NAMALWA (cell line): Measurements from ENCODE around the gene PPFIA3.
A peak's percentile ranks its signal among the peaks of the same experiment; 100 is the strongest.
"Not testable (repeated sequence)": the region's sequence is repeated elsewhere in the genome, so short reads cannot be mapped to it uniquely, and the experiment has no call there.

ENCODE experiments used
- DNase-seq: peaks from one replicate; pipeline ENCODE4 v3.0.0-alpha.2; 2015; ENCODE audit warnings: low spot score

PPFIA3 gene

GRCh38 chr19:49125025-49125731, 5.8 kb downstream of the PPFIA3 start:
- no peak for DNase-seq

DNA sequence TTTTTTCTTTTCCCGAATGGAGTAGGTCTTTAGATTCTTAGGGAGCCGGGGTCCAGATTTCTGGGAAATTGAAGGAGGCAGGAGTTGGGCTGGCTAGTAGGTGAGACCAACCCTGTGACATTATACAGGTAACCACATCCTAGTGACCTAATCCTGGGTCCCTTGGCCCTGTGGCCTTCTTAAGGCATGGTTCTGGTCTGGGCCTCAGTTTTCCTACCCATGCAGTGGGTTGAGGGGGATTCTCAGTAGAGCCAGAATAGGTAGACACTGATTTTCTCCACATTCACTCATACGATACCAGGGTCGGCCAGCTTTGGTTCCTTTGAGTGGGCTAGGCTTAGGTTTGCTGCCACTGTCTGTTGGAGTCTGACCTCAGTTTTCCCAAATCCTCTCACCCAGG, 7.2 kb downstream of the PPFIA3 start:
- no peak for DNase-seq

DNA sequence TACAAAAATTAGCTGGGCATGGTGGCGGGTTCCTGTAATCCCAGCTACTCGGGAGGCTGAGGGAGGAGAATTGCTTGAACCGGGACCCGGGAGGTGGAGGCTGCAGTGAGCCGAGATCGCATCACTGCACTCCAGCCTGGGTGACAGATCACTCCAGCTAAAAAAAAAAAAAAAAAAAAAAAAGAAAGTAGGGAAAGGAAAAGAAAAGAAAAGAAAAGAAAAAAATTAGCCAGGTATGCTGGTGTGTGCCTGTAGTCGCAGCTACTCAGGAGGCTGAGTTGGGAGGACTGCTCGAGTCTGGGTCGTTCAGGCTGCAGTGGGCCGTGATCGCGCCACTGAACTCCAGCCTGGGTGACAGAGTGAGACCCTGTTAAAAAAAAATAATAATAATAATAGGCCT, 7.9 kb downstream of the PPFIA3 start:
- not testable (repeated sequence) for DNase-seq

- DNase-seq = peak; percentile 97
Observed at GRCh38 chr19:49127674-49128544, 8.6 kb downstream of the PPFIA3 start.

DNA sequence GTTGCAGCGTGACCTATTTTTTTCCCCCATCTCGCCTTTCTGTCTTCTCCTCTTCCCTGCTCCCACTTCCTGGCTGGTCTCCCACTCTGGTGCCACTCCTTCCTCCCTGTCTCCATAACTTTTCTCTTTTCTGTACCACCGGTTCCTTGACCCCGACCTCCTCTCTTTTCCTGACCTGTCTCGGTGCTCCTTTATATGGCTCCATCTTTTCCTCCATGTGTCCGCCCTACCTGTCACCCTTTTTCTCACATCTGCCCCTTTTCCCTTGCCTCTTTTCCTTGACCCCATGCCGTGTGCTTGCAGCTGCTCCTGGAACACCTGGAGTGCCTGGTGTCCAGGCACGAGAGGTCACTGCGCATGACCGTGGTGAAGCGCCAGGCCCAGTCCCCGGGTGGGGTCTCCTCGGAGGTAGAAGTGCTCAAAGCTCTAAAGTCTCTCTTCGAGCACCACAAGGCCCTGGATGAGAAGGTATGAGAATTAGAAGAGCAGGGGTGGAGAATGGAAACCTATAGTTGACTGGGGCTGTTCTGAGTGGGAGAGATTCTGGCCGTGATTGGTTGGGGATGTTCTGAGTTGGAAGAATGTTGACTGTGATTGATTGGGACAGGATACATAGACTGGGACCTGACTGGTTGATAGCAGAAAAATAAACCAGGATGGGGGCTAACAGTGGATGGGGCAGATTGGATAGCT, 9.3 kb downstream of the PPFIA3 start:
- no peak for DNase-seq

DNA sequence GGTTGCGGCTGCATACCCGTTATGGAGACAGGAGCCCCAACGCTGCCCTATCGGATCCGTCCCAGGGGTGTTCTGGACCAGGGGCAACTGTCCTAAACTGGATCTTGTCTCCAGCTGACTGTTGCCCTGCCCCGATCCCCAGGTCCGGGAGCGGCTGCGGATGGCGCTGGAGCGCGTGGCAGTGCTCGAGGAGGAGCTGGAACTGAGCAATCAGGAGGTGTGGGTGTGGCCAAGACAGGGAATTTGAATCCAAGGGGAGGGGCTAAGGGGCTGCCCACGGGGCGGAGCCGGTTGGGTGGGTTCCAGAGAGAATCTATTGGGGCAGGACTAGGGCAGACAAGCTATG, 9.9 kb downstream of the PPFIA3 start:
- DNase-seq = no peak

DNA sequence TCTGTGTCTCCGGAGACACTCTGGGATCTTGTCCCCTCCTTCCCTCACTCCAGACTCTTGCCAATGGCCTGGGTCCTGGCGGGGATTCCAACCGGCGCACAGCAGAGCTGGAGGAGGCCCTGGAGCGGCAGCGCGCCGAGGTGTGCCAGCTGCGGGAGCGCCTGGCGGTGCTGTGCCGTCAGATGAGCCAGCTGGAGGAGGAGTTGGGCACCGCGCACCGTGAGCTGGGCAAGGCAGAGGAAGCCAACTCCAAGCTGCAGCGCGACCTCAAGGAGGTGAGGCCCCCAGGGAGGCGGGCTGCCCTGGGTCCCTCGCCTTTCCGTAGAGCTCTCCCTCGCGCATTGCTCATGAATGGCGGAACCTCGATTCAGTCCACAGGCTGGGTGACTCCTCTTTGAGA, 11.0 kb downstream of the PPFIA3 start:
- no peak for DNase-seq

GRCh38 chr19:49132974-49133609, 13.7 kb downstream of the PPFIA3 start:
- no peak for DNase-seq

DNA sequence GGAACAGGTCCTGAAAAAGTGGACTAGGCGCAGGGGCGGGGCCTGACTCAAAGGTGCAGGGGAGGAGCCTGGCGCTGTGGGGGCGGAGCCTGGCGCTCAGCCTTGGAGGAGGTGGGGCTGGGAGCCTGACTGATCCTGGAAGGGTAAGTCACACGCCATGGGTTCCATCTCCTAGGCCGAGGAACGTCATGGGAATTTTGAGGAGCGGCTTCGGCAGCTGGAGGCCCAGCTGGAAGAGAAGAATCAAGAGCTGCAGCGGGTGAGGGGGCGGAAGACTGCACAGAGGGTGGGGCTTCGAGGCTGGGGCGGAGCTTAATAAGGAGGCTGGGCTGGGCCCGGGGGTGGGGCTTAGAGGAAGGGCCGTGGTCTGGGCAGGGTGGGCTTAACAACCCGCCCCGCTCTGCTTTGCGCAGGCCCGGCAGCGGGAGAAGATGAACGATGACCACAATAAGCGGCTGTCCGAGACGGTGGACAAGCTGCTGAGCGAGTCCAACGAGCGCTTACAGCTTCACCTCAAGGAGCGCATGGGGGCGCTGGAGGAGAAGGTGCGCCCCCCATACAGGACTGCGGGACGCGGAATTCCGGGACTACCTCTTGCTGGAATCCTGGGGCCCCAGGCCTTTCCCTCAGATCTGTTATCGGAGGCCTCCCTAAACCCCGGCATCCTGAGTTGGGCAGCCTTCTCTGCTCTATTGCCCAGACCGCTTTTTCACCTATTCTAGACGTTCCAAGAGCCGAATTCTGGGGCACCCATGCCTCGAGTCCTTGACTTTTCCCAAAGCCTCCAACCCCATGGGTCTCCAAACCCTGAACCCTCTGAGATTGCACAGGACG, 14.5 kb downstream of the PPFIA3 start:
- DNase-seq = peak; percentile 58

GRCh38 chr19:49135686-49136085, 16.3 kb downstream of the PPFIA3 start:
- DNase-seq = no peak

DNA sequence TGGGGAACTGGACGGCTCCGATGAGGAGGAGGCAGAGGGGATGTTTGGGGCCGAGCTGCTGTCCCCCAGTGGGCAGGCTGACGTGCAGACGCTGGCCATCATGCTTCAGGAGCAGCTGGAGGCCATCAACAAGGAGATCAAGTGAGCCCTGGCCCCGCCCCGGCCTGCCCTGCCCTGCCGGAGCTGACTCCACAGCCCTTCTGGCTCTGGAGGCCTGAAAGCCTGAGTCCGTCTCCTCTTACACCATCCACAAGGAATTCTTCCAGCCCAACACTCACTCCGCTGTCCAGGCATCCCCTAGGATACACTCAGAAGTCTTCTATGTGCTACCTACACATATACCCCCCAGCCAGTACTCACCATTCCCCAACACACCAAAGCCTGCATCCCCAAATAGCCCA, 17.4 kb downstream of the PPFIA3 start:
- no peak for DNase-seq

- no peak for DNase-seq
Observed at GRCh38 chr19:49140951-49141350, 21.6 kb downstream of the PPFIA3 start.

- DNase-seq = no peak
Observed at GRCh38 chr19:49141352-49141751, 22.0 kb downstream of the PPFIA3 start.

GRCh38 chr19:49142866-49143335, 23.6 kb downstream of the PPFIA3 start:
- peak; percentile 94 for DNase-seq

DNA sequence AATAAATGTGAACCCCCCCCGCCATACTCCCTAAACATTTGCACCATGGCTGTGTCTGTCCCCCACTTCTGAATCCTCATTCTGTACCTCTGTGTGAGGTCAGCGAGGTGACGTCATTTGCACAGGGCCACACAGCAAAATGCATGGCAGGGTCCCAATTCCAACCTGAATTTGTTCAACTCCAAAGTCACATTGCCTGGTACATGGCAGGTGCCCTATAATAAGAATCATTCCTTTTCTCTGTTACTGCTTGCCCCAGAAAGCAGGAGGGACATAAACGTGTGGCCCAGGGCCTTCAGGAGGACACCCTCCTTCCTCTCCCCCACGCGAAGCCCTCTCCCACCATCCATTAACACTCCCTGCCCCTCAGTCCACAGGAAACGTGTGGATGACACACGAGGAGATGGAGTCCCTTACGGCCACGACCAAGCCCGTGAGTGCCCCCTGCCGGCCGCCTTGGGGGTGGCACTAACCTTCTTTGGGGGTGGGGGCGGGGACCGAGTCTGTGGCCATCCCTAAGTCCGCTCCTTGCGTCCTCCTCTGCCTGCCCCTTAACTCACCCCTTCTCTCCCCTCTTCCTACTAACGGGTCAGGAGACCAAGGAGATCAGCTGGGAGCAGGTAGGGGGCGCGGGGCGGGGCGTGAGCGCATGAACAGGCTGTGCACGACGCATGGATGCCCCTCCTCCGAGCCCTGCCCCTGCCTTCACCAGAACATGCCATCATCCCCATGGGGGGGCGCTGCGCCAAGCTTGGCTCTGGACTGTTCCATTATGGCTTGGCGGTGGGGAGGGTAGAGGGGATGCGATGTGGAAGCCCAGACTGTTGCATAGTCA, 26.4 kb downstream of the PPFIA3 start:
- peak; percentile 90 for DNase-seq

GRCh38 chr19:49146408-49146770, 27.0 kb downstream of the PPFIA3 start:
- not testable (repeated sequence) for DNase-seq

DNA sequence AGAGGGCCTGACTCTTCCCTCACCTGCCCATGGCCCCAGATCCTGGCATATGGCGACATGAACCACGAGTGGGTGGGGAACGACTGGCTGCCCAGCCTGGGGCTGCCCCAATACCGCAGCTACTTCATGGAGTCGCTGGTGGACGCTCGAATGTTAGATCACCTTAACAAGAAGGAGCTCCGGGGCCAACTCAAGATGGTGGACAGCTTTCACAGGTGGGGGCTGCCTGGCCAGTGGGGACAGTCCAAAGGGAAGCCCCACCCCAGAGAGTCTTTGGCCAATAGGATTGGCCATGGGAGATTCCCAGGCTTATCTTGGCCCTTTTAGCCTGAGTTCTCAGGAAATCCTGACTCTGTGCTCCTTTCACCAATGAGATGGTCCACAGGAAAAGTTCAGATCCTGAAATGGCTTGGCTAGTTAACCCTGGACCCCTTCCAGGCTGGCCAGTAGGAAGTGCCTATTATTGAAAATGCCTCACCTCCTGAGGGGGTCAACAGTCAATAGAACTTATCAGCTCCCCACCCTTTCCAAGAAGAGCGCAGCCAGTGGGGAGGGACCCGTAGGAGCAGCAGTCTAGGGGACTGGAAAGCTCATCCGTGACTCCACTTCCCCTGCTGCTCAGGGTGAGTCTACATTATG, 28.8 kb downstream of the PPFIA3 start:
- no peak for DNase-seq

DNA sequence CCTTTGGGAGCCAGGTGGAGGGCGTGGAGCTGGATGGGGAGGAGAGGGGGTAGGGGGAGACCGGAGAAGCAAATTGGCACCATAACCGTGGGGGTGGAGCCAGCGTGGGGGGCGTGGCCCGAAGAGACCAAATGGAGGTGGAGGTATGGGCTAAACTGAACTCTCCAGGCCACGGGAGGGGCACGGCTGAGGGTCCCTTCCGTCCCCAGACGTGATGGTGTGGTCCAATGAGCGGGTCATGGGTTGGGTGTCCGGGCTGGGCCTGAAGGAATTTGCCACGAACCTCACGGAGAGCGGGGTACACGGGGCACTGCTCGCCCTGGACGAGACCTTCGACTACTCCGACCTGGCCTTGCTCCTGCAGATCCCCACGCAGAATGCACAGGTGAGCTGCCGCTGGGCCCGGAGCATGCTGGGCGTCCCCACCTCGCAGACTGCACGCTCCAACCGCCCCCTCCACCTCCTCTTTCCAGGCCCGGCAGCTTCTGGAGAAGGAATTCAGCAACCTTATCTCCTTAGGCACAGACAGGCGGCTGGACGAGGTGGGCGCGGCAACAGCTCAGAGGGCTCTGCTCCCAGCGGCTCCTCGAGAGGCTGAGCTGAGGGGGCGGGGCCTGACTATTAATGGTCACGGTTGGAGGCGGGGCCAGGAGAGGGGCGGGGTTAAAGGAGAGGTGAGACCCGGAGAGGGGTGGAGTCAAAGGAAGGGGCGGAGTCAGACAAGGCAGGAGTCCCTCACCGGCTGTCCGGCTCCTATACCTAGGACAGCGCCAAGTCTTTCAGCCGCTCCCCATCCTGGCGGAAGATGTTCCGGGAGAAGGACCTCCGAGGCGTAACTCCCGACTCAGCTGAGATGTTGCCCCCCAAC, 29.7 kb downstream of the PPFIA3 start:
- peak; percentile 94 for DNase-seq

- DNase-seq = peak; percentile 51
Observed at GRCh38 chr19:49149652-49150105, 30.3 kb downstream of the PPFIA3 start.
